ENCODE measurements around the gene SMC1B.
"Not testable (repeated sequence)": the region's sequence is repeated elsewhere in the genome, so short reads cannot be mapped to it uniquely, and the experiment has no call there.

GRCh38 chr22:45440688-45441087, 27.3 kb upstream of the SMC1B start:
- TF ChIP-seq CTCF, ZC3H11A, JUN, USF2, CEBPB (IDR thresholded peaks at IDR 0.05): not testable (repeated sequence)

Measured in A549 (cell line).